Measurements from ENCODE around the gene TMEM63B. TPM values are rescaled to one million over a fixed set of nuclear protein-coding genes. Genes with fewer than 3 reads are reported as not detected.

Gene TMEM63B
- total and polyA plus RNA-seq, 8 donors, result 5.5 to 90.6 (median 21.5) TPM

GRCh38 chr6:44105993-44106740, 21.2 kb upstream of the TMEM63B start:
- TF ChIP-seq POLR2AphosphoS5 (IDR thresholded peaks at IDR 0.05) (no peak), CTCF (IDR thresholded peaks at IDR 0.05) (no peak), EP300 (IDR thresholded peaks at IDR 0.05) (no peak), POLR2A (IDR thresholded peaks at IDR 0.05) (no peak)
- DNase-seq, result no peak
- no peak overlapping the region for H3K27ac ChIP-seq
- no peak overlapping the region for H3K4me3 ChIP-seq
- no peaks in the 10 kb centered on the region for H3K9me3 ChIP-seq
- no peaks in the 10 kb centered on the region for H3K27me3 ChIP-seq
- H3K4me1 ChIP-seq, result peaks cover 0 to 17% (median 10%) of the 10 kb centered on the region in 4 donors
- intact Hi-C loops (cut with DNase I; ENCODE audit: low total_unique reads), result loop anchor here (5.0 kb wide), 1 partner anchor 36 kb away; no protein-coding TSS in a partner anchor
- 83 to 91% (median 87%) methylated on average over 3 of the region's 3 CpGs for WGBS, 5 donors
- H3K36me3 ChIP-seq, result peaks cover 3 to 61% (median 61%) of the 10 kb centered on the region in 4 donors

GRCh38 chr6:44107017-44107416, 20.3 kb upstream of the TMEM63B start:
- H3K4me1 ChIP-seq, result peaks cover 0 to 17% (median 10%) of the 10 kb centered on the region in 4 donors
- no peak overlapping the region for H3K27ac ChIP-seq
- no peak for TF ChIP-seq POLR2A (IDR thresholded peaks at IDR 0.05)
- no peak for TF ChIP-seq CTCF (IDR thresholded peaks at IDR 0.05)
- TF ChIP-seq POLR2AphosphoS5 (IDR thresholded peaks at IDR 0.05), result no peak
- TF ChIP-seq EP300 (IDR thresholded peaks at IDR 0.05), result no peak
- DNase-seq, result no peak
- H3K9me3 ChIP-seq, result no peaks in the 10 kb centered on the region
- H3K27me3 ChIP-seq, result no peaks in the 10 kb centered on the region
- H3K36me3 ChIP-seq, result peaks cover 11 to 70% (median 67%) of the 10 kb centered on the region in 4 donors
- intact Hi-C loops (cut with DNase I; ENCODE audit: low total_unique reads), result loop anchor here (5.0 kb wide), 1 partner anchor 35 kb away; no protein-coding TSS in a partner anchor
- no peak overlapping the region for H3K4me3 ChIP-seq
- 85 to 99% (median 96%) methylated on average over 3 to 5 of the region's 5 CpGs for WGBS, 5 donors

GRCh38 chr6:44108471-44108870, 18.9 kb upstream of the TMEM63B start:
- H3K27me3 ChIP-seq, result no peaks in the 10 kb centered on the region
- no peak overlapping the region for H3K4me3 ChIP-seq
- TF ChIP-seq POLR2A (IDR thresholded peaks at IDR 0.05), result no peak
- H3K27ac ChIP-seq, result no peak overlapping the region
- no peaks in the 10 kb centered on the region for H3K9me3 ChIP-seq
- DNase-seq, result no peak
- intact Hi-C loops (cut with DNase I; ENCODE audit: low total_unique reads), result loop anchor here (5.0 kb wide), 1 partner anchor 34 kb away; no protein-coding TSS in a partner anchor
- peaks cover 0 to 17% (median 10%) of the 10 kb centered on the region in 4 donors for H3K4me1 ChIP-seq
- WGBS, 5 donors, result 0 to 93% (median 88%) methylated on average over 1 of the region's 1 CpG
- H3K36me3 ChIP-seq, result peaks cover 19 to 82% (median 79%) of the 10 kb centered on the region in 4 donors

- H3K4me3 ChIP-seq, result no peak overlapping the region
- no peak for DNase-seq
- H3K9me3 ChIP-seq, result no peaks in the 10 kb centered on the region
- TF ChIP-seq CTCF (IDR thresholded peaks at IDR 0.05), result no peak
- no peak for TF ChIP-seq POLR2A (IDR thresholded peaks at IDR 0.05)
- no peak for TF ChIP-seq EP300 (IDR thresholded peaks at IDR 0.05)
- TF ChIP-seq POLR2AphosphoS5 (IDR thresholded peaks at IDR 0.05), result no peak
- H3K27ac ChIP-seq, result no peak overlapping the region
- no peaks in the 10 kb centered on the region for H3K27me3 ChIP-seq
- 86 to 94% (median 89%) methylated on average over 10 of the region's 10 CpGs for WGBS, 5 donors
- intact Hi-C loops (cut with DNase I; ENCODE audit: low total_unique reads), result loop anchor here (5.0 kb wide), 1 partner anchor 33 kb away; no protein-coding TSS in a partner anchor
- peaks cover 0 to 16% (median 9%) of the 10 kb centered on the region in 4 donors for H3K4me1 ChIP-seq
- peaks cover 26 to 82% (median 79%) of the 10 kb centered on the region in 4 donors for H3K36me3 ChIP-seq
Measured at GRCh38 chr6:44109212-44109611, 18.1 kb upstream of the TMEM63B start.
